ENCODE measurements around the gene HOXA5. TPM values are rescaled to one million over a fixed set of nuclear protein-coding genes. Genes with fewer than 3 reads are reported as not detected.

HOXA5 gene
- total and polyA plus RNA-seq, 10 of the 15 experiments (the other 5 are each of a cell fraction or from before 2014, with no cell fraction given), result 0.05 to 0.13 TPM; not detected in 8

- TF ChIP-seq BCL3 (IDR thresholded peaks at IDR 0.05; ENCODE audit: borderline replicate concordance, insufficient read depth, low read depth, low read length, poor library complexity, severe bottlenecking) (no peak), E2F8 (IDR thresholded peaks at IDR 0.05; ENCODE audit: low read depth, partially characterized antibody) (no peak), CEBPB (IDR thresholded peaks at IDR 0.05; ENCODE audit: borderline replicate concordance in 1 of 2, low read depth in 2 of 2, low read length in 2 of 2) (no peak), SMAD1 (IDR thresholded peaks at IDR 0.05; ENCODE audit: low read depth, partially characterized antibody) (no peak), SUZ12 (IDR thresholded peaks at IDR 0.05; ENCODE audit: unreplicated experiment) (no peak), POLR2A (IDR thresholded peaks at IDR 0.05; ENCODE audit: low read depth, low read length) (no peak), MYC (IDR thresholded peaks at IDR 0.05; ENCODE audit: insufficient read depth, insufficient read length, insufficient replicate concordance, low read length, severe bottlenecking) (no peak), KLF5 (IDR thresholded peaks at IDR 0.05; ENCODE audit: partially characterized antibody) (peak; percentile 46), CHD2 (IDR thresholded peaks at IDR 0.05; ENCODE audit: borderline replicate concordance, low read depth, low read length) (no peak), ELK1 (IDR thresholded peaks at IDR 0.05; ENCODE audit: low read depth, low read length) (no peak), FOS (IDR thresholded peaks at IDR 0.05; ENCODE audit: borderline replicate concordance, extremely low read depth, insufficient read length) (no peak), TARDBP (IDR thresholded peaks at IDR 0.05; ENCODE audit: borderline replicate concordance) (no peak), CTCF (IDR thresholded peaks at IDR 0.05 in 2 of 3, conservative IDR thresholded peaks at IDR 0.05 in 1 of 3; ENCODE audit: control insufficient read depth in 2 of 3, extremely low read depth in 1 of 3, insufficient read depth in 1 of 3, low read depth in 3 of 3, low read length in 3 of 3) (peak; percentile 87 to 98 (median 93)), NKRF (conservative IDR thresholded peaks at IDR 0.05) (no peak)
- TF ChIP-seq, protein P1, sequence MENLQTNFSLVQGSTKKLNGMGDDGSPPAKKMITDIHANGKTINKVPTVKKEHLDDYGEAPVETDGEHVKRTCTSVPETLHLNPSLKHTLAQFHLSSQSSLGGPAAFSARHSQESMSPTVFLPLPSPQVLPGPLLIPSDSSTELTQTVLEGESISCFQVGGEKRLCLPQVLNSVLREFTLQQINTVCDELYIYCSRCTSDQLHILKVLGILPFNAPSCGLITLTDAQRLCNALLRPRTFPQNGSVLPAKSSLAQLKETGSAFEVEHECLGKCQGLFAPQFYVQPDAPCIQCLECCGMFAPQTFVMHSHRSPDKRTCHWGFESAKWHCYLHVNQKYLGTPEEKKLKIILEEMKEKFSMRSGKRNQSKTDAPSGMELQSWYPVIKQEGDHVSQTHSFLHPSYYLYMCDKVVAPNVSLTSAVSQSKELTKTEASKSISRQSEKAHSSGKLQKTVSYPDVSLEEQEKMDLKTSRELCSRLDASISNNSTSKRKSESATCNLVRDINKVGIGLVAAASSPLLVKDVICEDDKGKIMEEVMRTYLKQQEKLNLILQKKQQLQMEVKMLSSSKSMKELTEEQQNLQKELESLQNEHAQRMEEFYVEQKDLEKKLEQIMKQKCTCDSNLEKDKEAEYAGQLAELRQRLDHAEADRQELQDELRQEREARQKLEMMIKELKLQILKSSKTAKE (IDR thresholded peaks at IDR 0.05; ENCODE audit: low read depth, poor library complexity, severe bottlenecking), result no peak
These were observed 17.2 kb upstream of the HOXA5 start (continued) for GRCh38 chr7:27160546-27161213.
